Trophoblast cell (in vitro differentiated cells and primary cell): ENCODE measurements around the gene MLN.

Experiments
- DNase-seq, 2 donors: peaks; one replicate each; pipeline ENCODE4 v3.0.0-alpha.2; 2016
- H2AFZ ChIP-seq: 2 replicates; pipeline ENCODE4 v1.6.1; 2013; ENCODE audit warnings: low read length, moderate library complexity, mild to moderate bottlenecking; ENCODE audit not compliant: insufficient read depth, poor library complexity
- H2AK5ac ChIP-seq: 2 replicates; pipeline ENCODE4 v1.6.1; 2013; ENCODE audit warnings: mild to moderate bottlenecking, low read length
- H2BK120ac ChIP-seq: 2 replicates; pipeline ENCODE4 v1.6.1; 2013; ENCODE audit warnings: low read length, mild to moderate bottlenecking, moderate library complexity; ENCODE audit not compliant: insufficient read depth, poor library complexity
- H2BK12ac ChIP-seq: 2 replicates; pipeline ENCODE4 v1.6.1; 2013; ENCODE audit warnings: mild to moderate bottlenecking, low read length, moderate library complexity
- H2BK5ac ChIP-seq: 2 replicates; pipeline ENCODE4 v1.6.1; 2013; ENCODE audit warnings: low read length, low read depth, moderate library complexity, mild to moderate bottlenecking; ENCODE audit not compliant: poor library complexity
- H3K14ac ChIP-seq: 2 replicates; pipeline ENCODE4 v1.6.1; 2013; ENCODE audit warnings: mild to moderate bottlenecking, low read length
- H3K18ac ChIP-seq: 2 replicates; pipeline ENCODE4 v1.6.1; 2013; ENCODE audit warnings: mild to moderate bottlenecking, low read length
- H3K23ac ChIP-seq: 2 replicates; pipeline ENCODE4 v1.6.1; 2013; ENCODE audit warnings: low read length
- H3K27ac ChIP-seq: 2 replicates; pipeline ENCODE4 v1.5.1; 2013; ENCODE audit warnings: low read depth, mild to moderate bottlenecking, inconsistent platforms, low read length, moderate library complexity
- H3K27me3 ChIP-seq: 2 replicates; pipeline ENCODE4 v1.6.1; 2013; ENCODE audit warnings: inconsistent platforms, mild to moderate bottlenecking, low read length, moderate library complexity; ENCODE audit not compliant: insufficient read depth
- H3K36me3 ChIP-seq, 2 experiments: 1 replicate in 1 of 2; 2 replicates in 1 of 2; pipeline ENCODE4 v1.6.1; 2013; ENCODE audit warnings: low read length in 2 of 2, mild to moderate bottlenecking in 2 of 2, moderate library complexity in 1 of 2; ENCODE audit not compliant: insufficient read depth in 2 of 2, control insufficient read depth in 1 of 2
- H3K4ac ChIP-seq: 2 replicates; pipeline ENCODE4 v1.6.1; 2013; ENCODE audit warnings: low read depth, mild to moderate bottlenecking, low read length, moderate library complexity
- H3K4me1 ChIP-seq, 2 experiments: 1 replicate in 1 of 2; 2 replicates in 1 of 2; pipeline ENCODE4 v1.6.1; 2013; ENCODE audit warnings: low read length in 2 of 2, mild to moderate bottlenecking in 2 of 2, moderate library complexity in 1 of 2; ENCODE audit not compliant: insufficient read depth in 2 of 2, control insufficient read depth in 1 of 2
- H3K4me2 ChIP-seq: 2 replicates; pipeline ENCODE4 v1.6.1; 2013; ENCODE audit warnings: inconsistent platforms, mild to moderate bottlenecking, low read length, moderate library complexity
- H3K4me3 ChIP-seq: 2 replicates; pipeline ENCODE4 v1.5.1; 2013; ENCODE audit warnings: mild to moderate bottlenecking, low read depth, low read length, inconsistent platforms
- H3K79me1 ChIP-seq: one replicate; pipeline ENCODE4 v1.6.1; 2013; ENCODE audit warnings: low read length
- H3K79me2 ChIP-seq: 2 replicates; pipeline ENCODE4 v1.6.1; 2013; ENCODE audit warnings: low read length, mild to moderate bottlenecking; ENCODE audit not compliant: control insufficient read depth, insufficient read depth, poor library complexity
- H3K9ac ChIP-seq: 2 replicates; pipeline ENCODE4 v1.6.1; 2013; ENCODE audit warnings: mild to moderate bottlenecking, low read length
- H3K9me3 ChIP-seq: 2 replicates; pipeline ENCODE4 v1.6.1; 2013; ENCODE audit warnings: low read depth, mild to moderate bottlenecking, control low read depth, inconsistent platforms, low read length; ENCODE audit not compliant: insufficient read depth
- H4K12ac ChIP-seq: 2 replicates; pipeline ENCODE4 v1.6.1; 2013; ENCODE audit warnings: low read depth, mild to moderate bottlenecking, low read length, moderate library complexity
- H4K8ac ChIP-seq: 2 replicates; pipeline ENCODE4 v1.6.1; 2013; ENCODE audit warnings: low read depth, mild to moderate bottlenecking, low read length, moderate library complexity
- H4K91ac ChIP-seq: one replicate; pipeline ENCODE4 v1.6.1; 2013; ENCODE audit warnings: low read depth, mild to moderate bottlenecking, low read length, moderate library complexity
- WGBS: extraction: QIAGEN DNeasy Blood & Tissue Kit; methylation state at CpG from one replicate; pipeline ENCODE4 v1.1.7; 2013; ENCODE audit warnings: missing lambda C conversion rate; ENCODE audit not compliant: insufficient read length, insufficient coverage; ENCODE audit errors: extremely low coverage; 5-methylcytosine and 5-hydroxymethylcytosine counted together

MLN gene

GRCh38 chr6:33847078-33847477 is 43.3 kb upstream of the MLN start:
- H3K4me1 ChIP-seq, result peaks cover 2 to 3% of the 10 kb centered on the region in 2 experiments
- H3K23ac ChIP-seq, result no peak overlapping the region
- H3K79me2 ChIP-seq, result no peaks in the 10 kb centered on the region
- H2AK5ac ChIP-seq, result no peak overlapping the region
- H3K4ac ChIP-seq, result no peak overlapping the region
- H3K18ac ChIP-seq, result no peak overlapping the region
- H2BK120ac ChIP-seq, result no peak overlapping the region
- no peak overlapping the region for H2AFZ ChIP-seq
- H4K12ac ChIP-seq, result no peak overlapping the region
- no CpG with 5 or more reads among the region's 6 CpGs for WGBS
- no peak overlapping the region for H3K27ac ChIP-seq
- no peak overlapping the region for H3K14ac ChIP-seq
- H3K79me1 ChIP-seq, result no peaks in the 10 kb centered on the region
- no peak overlapping the region for H3K4me2 ChIP-seq
- H3K27me3 ChIP-seq, result no peaks in the 10 kb centered on the region
- no peaks in the 10 kb centered on the region for H3K9me3 ChIP-seq
- no peak overlapping the region for H4K8ac ChIP-seq
- no peak for DNase-seq
- H3K4me3 ChIP-seq, result no peak overlapping the region
- no peaks in the 10 kb centered on the region for H3K36me3 ChIP-seq
- no peak overlapping the region for H2BK12ac ChIP-seq
- no peak overlapping the region for H4K91ac ChIP-seq
- no peak overlapping the region for H3K9ac ChIP-seq
- H2BK5ac ChIP-seq, result no peak overlapping the region

DNA sequence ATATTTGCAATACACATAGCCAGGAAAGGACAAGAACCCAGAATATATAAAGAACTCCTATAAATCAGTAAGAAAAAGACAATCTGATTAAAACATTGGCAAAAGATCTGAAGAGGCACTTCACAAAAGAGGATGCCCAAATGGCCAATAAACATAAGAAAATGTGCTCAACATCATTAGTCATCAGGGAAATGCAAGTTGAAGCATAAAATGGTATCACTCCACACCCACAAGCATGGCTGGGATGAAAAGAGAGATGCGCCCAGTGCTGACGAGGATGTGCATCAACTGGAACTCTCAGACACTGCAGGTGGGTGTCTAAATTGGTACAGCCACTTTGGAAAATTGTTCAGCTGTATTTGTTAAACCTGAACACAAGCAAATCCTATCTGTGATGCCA is 42.4 kb upstream of the MLN start:
- no peaks in the 10 kb centered on the region for H3K27me3 ChIP-seq
- H3K4ac ChIP-seq, result no peak overlapping the region
- no peak overlapping the region for H3K4me2 ChIP-seq
- no peaks in the 10 kb centered on the region for H3K79me1 ChIP-seq
- H2BK5ac ChIP-seq, result no peak overlapping the region
- H4K8ac ChIP-seq, result no peak overlapping the region
- H2AFZ ChIP-seq, result no peak overlapping the region
- no peak overlapping the region for H4K12ac ChIP-seq
- H3K36me3 ChIP-seq, result no peaks in the 10 kb centered on the region
- H3K9me3 ChIP-seq, result no peaks in the 10 kb centered on the region
- no peak overlapping the region for H3K27ac ChIP-seq
- H2AK5ac ChIP-seq, result no peak overlapping the region
- H3K79me2 ChIP-seq, result no peaks in the 10 kb centered on the region
- no peak overlapping the region for H3K18ac ChIP-seq
- DNase-seq, result no peak
- no peak overlapping the region for H3K4me3 ChIP-seq
- H3K23ac ChIP-seq, result no peak overlapping the region
- no peak overlapping the region for H2BK12ac ChIP-seq
- H3K14ac ChIP-seq, result no peak overlapping the region
- no peak overlapping the region for H4K91ac ChIP-seq
- H2BK120ac ChIP-seq, result no peak overlapping the region
- no CpG with 5 or more reads among the region's 2 CpGs for WGBS
- peaks cover 3% of the 10 kb centered on the region in 2 experiments for H3K4me1 ChIP-seq
- no peak overlapping the region for H3K9ac ChIP-seq

DNA sequence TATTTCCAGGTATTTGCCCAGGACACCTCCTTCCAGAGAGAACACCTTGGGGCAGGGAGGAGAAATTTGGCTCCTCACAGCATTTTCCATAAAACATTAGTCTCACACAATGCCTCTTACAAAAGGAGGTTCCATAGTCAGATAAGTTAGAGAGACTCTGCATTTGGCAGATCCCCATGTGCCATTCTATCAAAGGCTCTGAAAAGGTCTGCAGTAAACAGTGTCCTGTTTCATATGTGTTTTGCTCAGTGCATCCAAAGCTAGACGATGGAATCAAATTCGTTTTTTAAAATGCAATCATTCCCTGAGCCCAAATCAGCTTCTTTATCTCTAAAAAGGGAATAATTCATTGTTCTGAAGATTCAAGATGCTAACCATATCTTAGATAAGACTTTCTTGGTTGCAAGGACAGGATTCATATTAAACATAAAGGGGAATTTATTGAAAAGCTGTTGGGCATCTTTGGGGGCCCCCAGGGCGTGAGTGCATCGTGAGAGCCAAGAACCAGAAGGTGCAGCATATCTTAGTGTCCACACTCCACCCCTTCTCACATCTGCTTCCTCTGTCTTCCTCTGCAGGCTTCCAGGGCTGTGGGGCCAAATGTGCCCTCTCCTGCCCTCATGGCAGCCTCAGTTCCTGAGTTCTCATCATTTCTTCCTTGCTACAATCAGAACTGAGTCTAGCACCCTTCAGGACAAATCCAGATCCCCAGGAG is 41.4 kb upstream of the MLN start:
- Histone ChIP-seq H3K4ac (no peak overlapping the region), H2BK5ac (no peak overlapping the region), H3K23ac (no peak overlapping the region), H4K12ac (no peak overlapping the region), H3K4me1 (peaks cover 8 to 12% of the 10 kb centered on the region in 2 experiments), H2AFZ (no peak overlapping the region), H3K79me1 (no peaks in the 10 kb centered on the region), H3K14ac (no peak overlapping the region), H4K91ac (no peak overlapping the region), H3K27ac (no peak overlapping the region), H2BK12ac (no peak overlapping the region), H3K4me3 (no peak overlapping the region), H3K79me2 (no peaks in the 10 kb centered on the region), H4K8ac (no peak overlapping the region), H3K36me3 (no peaks in the 10 kb centered on the region), H2BK120ac (no peak overlapping the region), H2AK5ac (no peak overlapping the region), H3K4me2 (no peak overlapping the region), H3K27me3 (no peaks in the 10 kb centered on the region), H3K9ac (no peak overlapping the region), H3K9me3 (no peaks in the 10 kb centered on the region), H3K18ac (no peak overlapping the region)
- DNase-seq, result no peak
- no CpG with 5 or more reads among the region's 4 CpGs for WGBS

GRCh38 chr6:33843131-33844121 is 39.6 kb upstream of the MLN start:
- peaks cover 23 to 28% of the 10 kb centered on the region in 2 experiments for H3K4me1 ChIP-seq
- H3K79me2 ChIP-seq, result no peaks in the 10 kb centered on the region
- no peaks in the 10 kb centered on the region for H3K36me3 ChIP-seq
- DNase-seq, result no peak
- H3K27me3 ChIP-seq, result no peaks in the 10 kb centered on the region
- H3K9me3 ChIP-seq, result no peaks in the 10 kb centered on the region
- no peak overlapping the region for H3K27ac ChIP-seq
- H2AK5ac ChIP-seq, result no peak overlapping the region
- no peak overlapping the region for H3K18ac ChIP-seq
- H4K12ac ChIP-seq, result no peak overlapping the region
- no peak overlapping the region for H3K4me3 ChIP-seq
- H2BK120ac ChIP-seq, result no peak overlapping the region
- no peak overlapping the region for H4K8ac ChIP-seq
- no peak overlapping the region for H4K91ac ChIP-seq
- H3K4me2 ChIP-seq, result no peak overlapping the region
- no peak overlapping the region for H3K9ac ChIP-seq
- no peak overlapping the region for H3K23ac ChIP-seq
- no peak overlapping the region for H2BK5ac ChIP-seq
- H3K14ac ChIP-seq, result no peak overlapping the region
- H2AFZ ChIP-seq, result no peak overlapping the region
- H3K4ac ChIP-seq, result no peak overlapping the region
- no peak overlapping the region for H2BK12ac ChIP-seq
- H3K79me1 ChIP-seq, result peaks cover 7% of the 10 kb centered on the region
- no CpG with 5 or more reads among the region's 24 CpGs for WGBS
